GM18858 (cell line): ENCODE results near the gene MYOM1.
A peak's percentile ranks its signal among the peaks of the same experiment; 100 is the strongest.
"Not testable (repeated sequence)": the region's sequence is repeated elsewhere in the genome, so short reads cannot be mapped to it uniquely, and the experiment has no call there.

Source experiments
- ATAC-seq: cut with Tn5 transposase; IDR thresholded peaks from one replicate; pipeline ENCODE4 v1.9.1; 2021; ENCODE audit not compliant: unreplicated experiment

MYOM1 gene

GRCh38 chr18:3040881-3041280, 178.9 kb downstream of the MYOM1 start:
- ATAC-seq = no peak

GRCh38 chr18:3040173-3040572, 179.6 kb downstream of the MYOM1 start:
- no peak for ATAC-seq

GRCh38 chr18:3037423-3037915, 182.3 kb downstream of the MYOM1 start:
- peak; percentile 99 for ATAC-seq

- no peak for ATAC-seq
Observed at GRCh38 chr18:3036108-3036507, 183.7 kb downstream of the MYOM1 start.

GRCh38 chr18:3035635-3036034, 184.1 kb downstream of the MYOM1 start:
- no peak for ATAC-seq

- no peak for ATAC-seq
Observed at GRCh38 chr18:3032721-3033120, 187.0 kb downstream of the MYOM1 start.

GRCh38 chr18:3029215-3029952, 190.4 kb downstream of the MYOM1 start:
- no peak for ATAC-seq

- not testable (repeated sequence) for ATAC-seq
Observed at GRCh38 chr18:3028115-3028514, 191.7 kb downstream of the MYOM1 start.

GRCh38 chr18:3027370-3027891, 192.3 kb downstream of the MYOM1 start:
- no peak for ATAC-seq

- no peak for ATAC-seq
Observed at GRCh38 chr18:3025544-3025943, 194.2 kb downstream of the MYOM1 start.

GRCh38 chr18:3023603-3024002, 196.2 kb downstream of the MYOM1 start:
- not testable (repeated sequence) for ATAC-seq
